PFSK-1 (cell line): ENCODE measurements around the gene CELF4.

Experiments used
- FOXP2 ChIP-seq: optimal IDR thresholded peaks from 2 replicates; pipeline ENCODE3; 2011; ENCODE audit warnings: borderline replicate concordance, control low read depth, inconsistent platforms; ENCODE audit not compliant: insufficient read depth; ENCODE audit errors: extremely low read length, extremely low read depth
- POLR2AphosphoS5 ChIP-seq: IDR thresholded peaks from 2 replicates; pipeline ENCODE4 v1.6.1; 2012; ENCODE audit warnings: low read depth, mild to moderate bottlenecking, control low read depth, low read length, moderate library complexity
- SIN3A ChIP-seq: IDR thresholded peaks from 2 replicates; pipeline ENCODE4 v1.6.1; 2012; ENCODE audit warnings: mild to moderate bottlenecking, low read length, moderate library complexity, borderline replicate concordance; ENCODE audit not compliant: insufficient read depth
- TAF1 ChIP-seq: IDR thresholded peaks from 2 replicates; pipeline ENCODE4 v1.6.1; 2012; ENCODE audit warnings: low read length, control low read depth, borderline replicate concordance; ENCODE audit not compliant: insufficient read depth
- TF ChIP-seq, protein P1 (sequence below), 2 experiments: IDR thresholded peaks; 2 replicates each; pipeline versions ENCODE4 v1.6.1 to v1.8.0; 2011 to 2012; ENCODE audit warnings: low read depth in 2 of 2, low read length in 2 of 2, control low read depth in 1 of 2, inconsistent platforms in 1 of 2, mild to moderate bottlenecking in 1 of 2, moderate library complexity in 1 of 2; ENCODE audit not compliant: insufficient read depth in 1 of 2

CELF4 gene

GRCh38 chr18:37258131-37258530, 307.5 kb downstream of the CELF4 start:
- TF ChIP-seq POLR2AphosphoS5 (no peak), FOXP2 (no peak), TAF1 (no peak), SIN3A (no peak)
- TF ChIP-seq, protein P1, sequence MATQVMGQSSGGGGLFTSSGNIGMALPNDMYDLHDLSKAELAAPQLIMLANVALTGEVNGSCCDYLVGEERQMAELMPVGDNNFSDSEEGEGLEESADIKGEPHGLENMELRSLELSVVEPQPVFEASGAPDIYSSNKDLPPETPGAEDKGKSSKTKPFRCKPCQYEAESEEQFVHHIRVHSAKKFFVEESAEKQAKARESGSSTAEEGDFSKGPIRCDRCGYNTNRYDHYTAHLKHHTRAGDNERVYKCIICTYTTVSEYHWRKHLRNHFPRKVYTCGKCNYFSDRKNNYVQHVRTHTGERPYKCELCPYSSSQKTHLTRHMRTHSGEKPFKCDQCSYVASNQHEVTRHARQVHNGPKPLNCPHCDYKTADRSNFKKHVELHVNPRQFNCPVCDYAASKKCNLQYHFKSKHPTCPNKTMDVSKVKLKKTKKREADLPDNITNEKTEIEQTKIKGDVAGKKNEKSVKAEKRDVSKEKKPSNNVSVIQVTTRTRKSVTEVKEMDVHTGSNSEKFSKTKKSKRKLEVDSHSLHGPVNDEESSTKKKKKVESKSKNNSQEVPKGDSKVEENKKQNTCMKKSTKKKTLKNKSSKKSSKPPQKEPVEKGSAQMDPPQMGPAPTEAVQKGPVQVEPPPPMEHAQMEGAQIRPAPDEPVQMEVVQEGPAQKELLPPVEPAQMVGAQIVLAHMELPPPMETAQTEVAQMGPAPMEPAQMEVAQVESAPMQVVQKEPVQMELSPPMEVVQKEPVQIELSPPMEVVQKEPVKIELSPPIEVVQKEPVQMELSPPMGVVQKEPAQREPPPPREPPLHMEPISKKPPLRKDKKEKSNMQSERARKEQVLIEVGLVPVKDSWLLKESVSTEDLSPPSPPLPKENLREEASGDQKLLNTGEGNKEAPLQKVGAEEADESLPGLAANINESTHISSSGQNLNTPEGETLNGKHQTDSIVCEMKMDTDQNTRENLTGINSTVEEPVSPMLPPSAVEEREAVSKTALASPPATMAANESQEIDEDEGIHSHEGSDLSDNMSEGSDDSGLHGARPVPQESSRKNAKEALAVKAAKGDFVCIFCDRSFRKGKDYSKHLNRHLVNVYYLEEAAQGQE (IDR thresholded peaks at IDR 0.05; ENCODE audit: insufficient read depth in 1 of 2, low read depth in 2 of 2, low read length in 2 of 2): no peak

GRCh38 chr18:37254973-37255372, 310.6 kb downstream of the CELF4 start:
- TF ChIP-seq POLR2AphosphoS5 (no peak), TAF1 (no peak), SIN3A (no peak), FOXP2 (no peak)
- TF ChIP-seq, protein P1 (IDR thresholded peaks at IDR 0.05; ENCODE audit: insufficient read depth in 1 of 2, low read depth in 2 of 2, low read length in 2 of 2): no peak

DNA sequence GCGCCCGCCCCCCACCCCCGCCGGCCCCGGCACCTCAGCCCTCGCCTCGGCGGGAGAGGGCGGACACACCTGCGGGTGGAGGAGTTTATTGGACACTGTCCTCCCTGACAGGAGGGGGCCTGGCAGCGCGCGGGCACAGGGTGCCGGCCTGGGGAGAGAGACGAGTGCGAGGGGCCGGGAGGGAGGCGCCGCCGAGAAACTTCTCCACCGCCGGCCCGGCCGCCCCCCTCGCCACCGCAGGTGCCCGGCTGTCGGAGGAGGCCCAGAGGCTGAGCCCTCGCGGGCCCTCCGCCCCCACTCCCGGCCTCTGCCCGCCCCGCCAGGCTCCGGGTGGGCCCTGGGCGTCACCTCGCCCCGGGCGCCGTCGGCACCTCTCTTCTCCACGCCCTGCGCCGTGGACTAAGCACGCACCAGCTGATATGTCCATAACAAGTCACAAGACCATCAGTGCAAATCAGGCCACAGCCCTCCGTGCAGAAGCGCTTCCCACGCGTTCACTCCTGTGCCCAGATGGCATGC, 311.3 kb downstream of the CELF4 start:
- TF ChIP-seq SIN3A: no peak
- TF ChIP-seq POLR2AphosphoS5: no peak
- no peak for TF ChIP-seq TAF1
- TF ChIP-seq, protein P1 (IDR thresholded peaks at IDR 0.05; ENCODE audit: insufficient read depth in 1 of 2, low read depth in 2 of 2, low read length in 2 of 2): no peak
- TF ChIP-seq FOXP2: no peak

GRCh38 chr18:37253394-37254235, 312.0 kb downstream of the CELF4 start:
- TF ChIP-seq SIN3A (no peak), TAF1 (no peak), POLR2AphosphoS5 (no peak), FOXP2 (no peak)
- TF ChIP-seq, protein P1 (IDR thresholded peaks at IDR 0.05; ENCODE audit: insufficient read depth in 1 of 2, low read depth in 2 of 2, low read length in 2 of 2): no peak
